Stimulated activated CD4-positive, alpha-beta T cell treated with anti-CD3 and anti-CD28 coated beads, Interleukin-1b, Interleukin-23, amount 100 ng/mL, for 24 hours (primary cell): Measurements from ENCODE around the gene KLHDC3.
"Not testable (repeated sequence)": the region's sequence is repeated elsewhere in the genome, so short reads cannot be mapped to it uniquely, and the experiment has no call there.

ENCODE experiments used
- DNase-seq, 4 experiments: peaks; one replicate each; pipeline ENCODE4 v3.0.0-alpha.2; 2020; ENCODE audit warnings: low read depth in 4 of 4, low spot score in 1 of 4

Gene KLHDC3

GRCh38 chr6:43021270-43022047, 7.4 kb downstream of the KLHDC3 start, which contains the start of gene RRP36:
RRP36 (plus strand) TSS chr6:43021623; CDS start chr6:43021655, 32 bp downstream.
- DNase-seq: peak; percentile 38 to 72 (median 60)

GRCh38 chr6:43024436-43024835, 10.4 kb downstream of the KLHDC3 start:
- DNase-seq: no peak

- DNase-seq: no peak
Observed at GRCh38 chr6:43026365-43026764, 12.3 kb downstream of the KLHDC3 start.

DNA sequence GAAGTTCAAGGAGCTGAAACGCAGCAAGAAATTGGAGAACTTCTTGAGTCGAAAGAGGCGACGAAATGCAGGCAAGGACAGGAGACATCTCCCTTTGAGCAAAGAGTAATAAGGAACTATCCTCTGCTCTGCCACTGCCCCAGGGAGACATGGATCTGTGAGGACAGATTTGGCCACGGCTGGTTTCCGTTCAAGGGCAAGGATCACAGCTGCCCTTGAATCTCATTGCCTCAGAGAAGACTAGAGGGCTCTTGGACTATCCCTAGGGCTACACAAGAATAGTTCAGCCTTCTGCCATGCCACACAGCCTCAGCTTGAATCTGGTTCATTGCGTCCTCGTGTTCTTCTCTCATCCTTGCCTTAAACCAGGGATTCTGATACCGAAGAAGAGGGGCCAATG, 15.1 kb downstream of the KLHDC3 start:
- DNase-seq: no peak

- no peak for DNase-seq
Observed at GRCh38 chr6:43032326-43032725, 18.3 kb downstream of the KLHDC3 start.

DNA sequence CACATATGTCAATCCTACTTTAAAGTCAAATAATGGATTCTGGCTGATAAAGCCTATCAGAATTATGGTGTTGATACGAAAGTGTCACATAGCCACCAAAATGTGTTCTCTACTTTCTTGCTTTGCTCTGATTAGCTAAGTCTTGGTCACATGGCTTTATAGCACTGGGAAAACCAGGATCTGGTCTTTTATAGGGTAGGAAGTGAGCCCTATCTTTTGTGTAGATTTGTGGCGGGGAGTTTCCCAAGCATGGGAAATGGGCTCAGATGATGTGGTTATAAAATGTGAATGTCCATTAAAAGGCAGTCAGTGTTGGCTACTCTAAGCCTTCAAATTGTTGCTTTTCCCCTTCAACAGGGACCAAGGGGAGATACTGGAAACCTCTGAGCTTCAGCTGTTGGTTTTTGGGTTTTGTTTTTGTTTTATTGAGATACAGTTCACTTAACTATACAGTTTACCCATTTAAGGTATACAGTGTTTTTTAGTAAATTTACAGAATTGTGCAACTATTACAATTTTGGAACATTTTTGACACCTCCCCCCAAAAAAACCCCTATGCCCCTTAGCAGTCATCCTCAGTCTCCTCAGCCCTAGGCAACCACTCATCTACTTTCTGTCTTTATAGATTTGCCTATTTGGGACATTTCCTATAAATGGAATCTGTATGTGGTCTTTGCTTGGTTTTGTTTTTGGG, 19.6 kb downstream of the KLHDC3 start:
- no peak for DNase-seq

DNA sequence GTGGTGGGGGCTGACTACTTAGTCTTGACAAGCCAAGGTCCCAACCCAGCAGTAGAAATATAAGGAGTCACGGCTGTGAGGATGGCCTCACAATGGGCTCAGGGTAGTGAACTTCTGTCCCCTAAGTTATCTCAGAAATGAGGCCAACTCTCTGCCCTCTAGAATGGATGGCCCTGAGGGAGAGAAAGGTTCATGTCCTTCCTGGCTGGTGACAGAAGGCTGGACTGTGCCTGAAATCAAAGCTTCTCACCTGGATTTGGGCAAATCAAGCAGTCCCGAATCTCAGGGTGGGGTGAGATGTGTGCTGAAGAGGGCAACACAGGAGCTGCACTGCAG, 20.1 kb downstream of the KLHDC3 start:
- DNase-seq: no peak

GRCh38 chr6:43035495-43036194, 21.6 kb downstream of the KLHDC3 start:
- no peak for DNase-seq

DNA sequence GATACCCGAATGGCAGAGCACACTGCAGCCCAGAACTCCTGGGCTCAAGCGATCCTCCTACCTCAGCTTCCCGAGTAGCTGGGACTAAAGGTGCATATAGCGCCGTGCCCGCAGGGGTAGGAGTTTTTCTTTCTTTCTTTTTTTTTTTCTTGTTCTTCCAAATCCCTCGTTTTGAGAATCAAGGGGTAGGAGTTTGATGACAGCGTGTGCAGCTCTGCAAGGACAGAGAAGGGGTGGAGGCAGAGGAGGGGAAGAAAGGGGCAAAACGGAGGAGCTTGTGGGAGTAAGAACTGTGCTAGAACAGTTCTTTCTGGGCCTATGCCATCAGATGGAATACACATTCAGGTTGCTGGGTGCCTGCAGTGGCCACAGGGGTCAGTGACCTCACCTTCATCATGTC, 22.7 kb downstream of the KLHDC3 start:
- no peak for DNase-seq

DNA sequence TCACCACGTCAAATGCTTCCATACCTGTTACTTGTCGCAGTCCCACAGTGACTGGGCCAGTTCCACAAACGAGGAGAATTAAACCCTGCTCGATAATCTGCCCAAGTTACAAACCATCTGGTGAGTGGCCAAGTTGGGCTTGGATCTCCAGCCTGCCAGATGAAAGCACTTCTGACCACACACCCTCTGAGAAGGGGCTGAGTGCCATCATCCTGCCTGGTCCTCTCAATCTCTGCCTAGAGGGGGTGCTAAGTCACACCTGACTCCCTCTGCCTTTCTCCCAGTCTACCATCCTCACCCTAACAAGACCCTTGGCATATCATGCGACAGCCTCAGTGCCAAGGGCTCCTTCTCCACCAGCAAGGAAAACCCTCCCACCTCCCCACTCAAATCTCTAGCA, 23.1 kb downstream of the KLHDC3 start:
- DNase-seq: no peak

DNA sequence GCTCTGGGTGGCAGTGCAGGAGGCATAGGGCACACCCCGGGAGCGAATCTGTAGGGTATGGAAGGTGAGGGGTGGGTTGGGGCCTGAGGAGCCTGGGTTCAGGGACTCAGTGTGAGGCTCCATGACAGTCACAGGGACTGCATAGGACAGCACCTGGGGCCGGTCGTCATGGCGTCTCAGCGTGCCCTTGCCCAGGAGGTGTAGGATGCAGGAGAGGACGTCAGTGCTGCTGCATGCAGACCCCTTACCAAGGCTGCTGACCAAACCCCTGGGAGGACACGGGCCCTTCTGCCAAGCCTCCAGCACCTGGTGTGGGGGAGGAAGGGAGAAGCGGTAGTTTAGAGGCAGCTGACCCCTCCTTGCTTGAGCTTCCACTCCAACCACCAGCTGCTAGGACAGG, 23.7 kb downstream of the KLHDC3 start:
- DNase-seq: no peak

- no peak for DNase-seq
Observed at GRCh38 chr6:43038727-43039126, 24.7 kb downstream of the KLHDC3 start.

DNA sequence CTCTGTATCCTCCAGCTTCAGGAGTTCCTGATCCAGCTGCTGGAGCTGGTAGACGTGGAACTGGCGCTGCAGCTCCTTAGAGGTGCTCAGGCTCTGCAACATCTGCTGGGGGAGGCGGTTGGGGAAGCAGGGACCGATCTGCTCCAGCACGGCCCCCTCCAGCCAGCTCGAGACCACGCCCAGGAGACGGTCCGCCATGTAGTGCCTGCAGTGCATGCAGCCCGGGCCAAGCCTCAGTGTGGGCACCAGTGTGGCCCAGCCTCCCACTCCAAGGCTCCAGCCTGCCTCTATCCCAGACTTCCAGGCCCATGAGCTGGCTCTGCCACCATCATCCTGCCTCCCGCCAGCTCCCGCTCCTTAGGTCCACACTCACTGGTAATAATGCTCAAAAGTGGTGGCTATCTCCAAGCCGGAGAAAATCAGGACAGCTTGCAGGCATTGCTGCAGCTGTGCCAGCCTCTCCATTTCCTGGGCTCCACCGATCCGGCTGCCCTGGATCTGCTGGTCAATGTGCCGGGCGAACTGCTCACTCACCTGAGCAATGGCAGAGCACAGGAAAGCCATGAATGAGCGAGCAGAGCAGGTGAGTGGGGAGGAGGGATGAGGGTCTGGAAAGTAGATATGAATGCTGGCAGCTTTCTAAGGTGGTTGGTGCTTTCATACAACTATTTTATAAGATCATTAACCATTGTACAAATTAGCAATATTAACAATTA, 26.7 kb downstream of the KLHDC3 start:
- no peak for DNase-seq

- not testable (repeated sequence) for DNase-seq
Observed at GRCh38 chr6:43041475-43041874, 27.4 kb downstream of the KLHDC3 start.

DNA sequence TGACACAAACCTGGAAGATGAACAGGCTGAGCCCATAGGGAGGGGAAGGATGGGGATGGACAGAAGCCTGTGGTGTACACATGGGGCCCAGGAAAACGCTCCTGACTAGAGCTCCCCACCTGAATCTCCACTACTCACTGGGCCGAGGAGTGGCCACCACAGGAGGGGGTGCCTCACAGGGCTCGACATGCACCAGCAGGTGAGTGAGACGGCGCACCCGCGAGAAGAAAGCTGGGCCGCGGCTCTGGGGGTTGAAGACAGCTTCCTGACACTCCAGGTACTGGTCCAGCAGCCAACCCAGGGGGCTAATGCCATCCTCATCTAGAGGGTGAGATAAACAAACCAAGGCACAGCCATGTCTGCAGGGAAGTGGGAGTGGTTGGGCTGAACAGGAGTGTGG, 29.3 kb downstream of the KLHDC3 start:
- DNase-seq: no peak

DNA sequence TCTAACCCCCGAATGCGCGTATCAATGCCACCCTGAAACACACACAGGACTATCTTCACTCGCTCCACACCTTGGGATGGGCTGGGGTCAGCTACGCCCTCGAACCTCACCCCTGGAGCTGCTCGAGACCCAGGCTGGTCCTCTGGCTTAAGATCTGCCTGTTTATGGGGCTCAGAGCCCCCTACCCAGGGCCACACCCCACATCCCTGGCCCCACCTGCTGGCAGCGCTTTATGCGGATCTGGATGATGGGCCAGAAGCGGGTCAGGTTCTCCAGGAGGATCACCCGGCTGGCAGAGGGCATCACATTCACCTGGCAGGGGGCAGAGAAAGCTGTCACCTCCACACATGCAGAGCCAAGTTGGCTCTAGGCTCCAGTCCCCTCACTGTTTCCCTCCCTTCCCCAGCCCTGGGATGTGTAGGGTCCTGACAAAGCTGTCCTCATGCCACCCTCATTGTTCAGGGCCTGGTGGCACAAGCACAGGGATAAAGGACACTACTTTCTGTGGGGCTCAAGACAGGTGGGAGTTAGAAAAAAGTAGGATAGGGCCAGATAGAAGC, 31.4 kb downstream of the KLHDC3 start:
- no peak for DNase-seq

GRCh38 chr6:43047998-43048397, 33.9 kb downstream of the KLHDC3 start:
- no peak for DNase-seq

- DNase-seq: no peak
Observed at GRCh38 chr6:43050981-43051380, 36.9 kb downstream of the KLHDC3 start.

- no peak for DNase-seq
Observed at GRCh38 chr6:43052225-43052841, 38.3 kb downstream of the KLHDC3 start.

DNA sequence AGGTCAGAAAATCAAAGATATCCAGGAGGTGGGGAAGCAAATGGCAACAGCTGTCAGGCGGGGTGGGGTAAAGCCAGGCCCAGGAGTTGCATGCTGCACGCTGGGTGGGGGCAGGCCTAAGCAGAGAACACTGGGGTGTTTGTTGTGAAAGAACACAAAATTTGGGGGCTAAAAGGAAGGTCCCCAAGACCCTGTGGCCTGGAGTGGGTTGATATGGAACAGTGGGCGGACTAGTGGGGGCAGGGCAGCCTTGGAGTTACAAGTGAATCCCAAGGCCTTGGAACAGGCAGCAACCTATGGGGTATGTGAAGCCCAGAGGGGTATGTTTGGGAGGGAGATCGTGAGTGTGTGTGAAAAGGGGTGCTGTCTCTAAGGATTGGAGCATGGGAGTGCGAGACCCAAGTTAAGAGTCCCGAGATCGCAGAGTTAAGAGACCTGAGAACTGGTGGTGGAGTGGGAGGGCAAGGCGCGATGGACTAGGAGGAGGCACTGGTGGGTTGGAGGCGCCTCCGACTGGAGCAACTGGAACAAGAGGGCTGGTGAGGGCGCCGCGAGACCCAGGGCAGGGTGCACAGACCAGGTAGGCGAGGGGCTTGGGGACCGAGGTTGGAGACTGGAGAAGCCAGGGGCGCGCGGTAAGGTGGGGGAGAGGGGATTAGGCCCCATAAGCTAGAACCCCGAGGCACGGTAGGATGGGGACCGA, 38.9 kb downstream of the KLHDC3 start:
- no peak for DNase-seq
